BJ (cell line): ENCODE measurements around the gene EIF2D. TPM values are rescaled to one million over a fixed set of nuclear protein-coding genes. Genes with fewer than 3 reads are reported as not detected.

Experiments
- CTCF ChIA-PET: fragments of 350-600 bp; formaldehyde crosslinking; extraction: SDS; loops from one replicate; lab custom pipeline; 2021; ENCODE audit warnings: antibody characterized with exemption, inconsistent platforms; lab: Yijun Ruan, JAX
- POLR2A ChIA-PET: fragments of 300-600 bp; sonication (Branson Sonifier 250); formaldehyde crosslinking; extraction: SDS; loops from one replicate; lab custom pipeline; 2021; ENCODE audit warnings: antibody characterized with exemption; lab: Charles Lee
- DNase-seq: peaks from one replicate; pipeline ENCODE4 v3.0.0-alpha.2; 2011; ENCODE audit warnings: low read depth
- H3K27me3 ChIP-seq: 2 replicates; pipeline ENCODE4 v1.6.0; 2011; ENCODE audit warnings: low read length; ENCODE audit not compliant: control insufficient read depth, insufficient read depth
- H3K36me3 ChIP-seq: 2 replicates; pipeline ENCODE4 v1.5.1; 2011; ENCODE audit warnings: low read length; ENCODE audit not compliant: control insufficient read depth, insufficient read depth
- H3K4me3 ChIP-seq: 2 replicates; pipeline ENCODE4 v1.5.1; 2011; ENCODE audit warnings: low read depth, mild to moderate bottlenecking, control low read depth, low read length
- polyA plus RNA-seq: library from polyadenylated mRNA; depleted of rRNA; stranded (reverse); fragments of >200 nt; gene quantifications from 2 replicates; pipeline ENCODE4 v1.2.3, GENCODE V29; 2011
- TF ChIP-seq, protein P1 (sequence below): IDR thresholded peaks from 2 replicates; pipeline ENCODE4 v1.5.1; 2011; ENCODE audit warnings: low read depth, mild to moderate bottlenecking, control low read depth, inconsistent platforms, low read length, moderate library complexity; ENCODE audit not compliant: insufficient read depth

Gene EIF2D
- polyA plus RNA-seq, 1 experiment: 97.4 TPM

DNA sequence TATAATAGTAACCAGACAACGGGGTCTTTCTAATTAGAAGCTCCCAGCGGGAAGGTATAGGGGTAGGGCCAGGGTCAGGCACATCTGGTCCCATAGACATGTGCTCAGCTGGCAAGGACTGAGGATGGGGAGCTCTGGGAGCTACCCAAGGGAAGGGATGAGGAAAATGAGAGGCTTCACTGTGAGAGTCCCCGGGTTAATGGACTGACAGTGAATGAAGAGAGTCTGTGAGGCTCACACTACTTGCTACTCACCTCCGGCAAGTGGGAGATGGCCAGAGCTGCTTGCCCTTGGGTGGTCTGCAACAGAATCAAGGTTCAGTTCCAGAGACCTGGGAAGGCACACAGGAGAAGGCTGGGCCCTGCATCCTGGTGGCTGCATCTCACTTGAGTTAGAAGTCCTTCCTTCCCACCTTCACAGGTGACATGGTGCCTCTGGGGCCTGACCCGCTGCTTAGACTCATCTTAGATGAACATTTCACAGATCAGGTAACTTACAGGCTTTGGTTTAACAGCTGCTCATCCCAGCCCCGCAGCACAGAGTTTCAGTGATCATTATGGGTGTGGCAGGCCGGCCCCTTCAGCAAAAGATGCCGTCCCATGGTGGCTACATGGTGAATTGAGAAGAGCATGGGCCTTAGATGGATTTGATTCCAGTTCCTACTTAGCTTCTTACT lies 31.7 kb downstream of the EIF2D start:
- Histone ChIP-seq H3K36me3 (no peaks in the 10 kb centered on the region), H3K4me3 (no peak overlapping the region), H3K27me3 (no peaks in the 10 kb centered on the region)
- DNase-seq: no peak
- TF ChIP-seq, protein P1, sequence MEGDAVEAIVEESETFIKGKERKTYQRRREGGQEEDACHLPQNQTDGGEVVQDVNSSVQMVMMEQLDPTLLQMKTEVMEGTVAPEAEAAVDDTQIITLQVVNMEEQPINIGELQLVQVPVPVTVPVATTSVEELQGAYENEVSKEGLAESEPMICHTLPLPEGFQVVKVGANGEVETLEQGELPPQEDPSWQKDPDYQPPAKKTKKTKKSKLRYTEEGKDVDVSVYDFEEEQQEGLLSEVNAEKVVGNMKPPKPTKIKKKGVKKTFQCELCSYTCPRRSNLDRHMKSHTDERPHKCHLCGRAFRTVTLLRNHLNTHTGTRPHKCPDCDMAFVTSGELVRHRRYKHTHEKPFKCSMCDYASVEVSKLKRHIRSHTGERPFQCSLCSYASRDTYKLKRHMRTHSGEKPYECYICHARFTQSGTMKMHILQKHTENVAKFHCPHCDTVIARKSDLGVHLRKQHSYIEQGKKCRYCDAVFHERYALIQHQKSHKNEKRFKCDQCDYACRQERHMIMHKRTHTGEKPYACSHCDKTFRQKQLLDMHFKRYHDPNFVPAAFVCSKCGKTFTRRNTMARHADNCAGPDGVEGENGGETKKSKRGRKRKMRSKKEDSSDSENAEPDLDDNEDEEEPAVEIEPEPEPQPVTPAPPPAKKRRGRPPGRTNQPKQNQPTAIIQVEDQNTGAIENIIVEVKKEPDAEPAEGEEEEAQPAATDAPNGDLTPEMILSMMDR: no peak
- POLR2A ChIA-PET: no interaction called here
- CTCF ChIA-PET: interaction anchor here (0.6 to 2.5 kb wide), 11 partner anchors 14 to 109 kb away, joined by 3 to 22 read pairs (median 4); no protein-coding TSS in a partner anchor

DNA sequence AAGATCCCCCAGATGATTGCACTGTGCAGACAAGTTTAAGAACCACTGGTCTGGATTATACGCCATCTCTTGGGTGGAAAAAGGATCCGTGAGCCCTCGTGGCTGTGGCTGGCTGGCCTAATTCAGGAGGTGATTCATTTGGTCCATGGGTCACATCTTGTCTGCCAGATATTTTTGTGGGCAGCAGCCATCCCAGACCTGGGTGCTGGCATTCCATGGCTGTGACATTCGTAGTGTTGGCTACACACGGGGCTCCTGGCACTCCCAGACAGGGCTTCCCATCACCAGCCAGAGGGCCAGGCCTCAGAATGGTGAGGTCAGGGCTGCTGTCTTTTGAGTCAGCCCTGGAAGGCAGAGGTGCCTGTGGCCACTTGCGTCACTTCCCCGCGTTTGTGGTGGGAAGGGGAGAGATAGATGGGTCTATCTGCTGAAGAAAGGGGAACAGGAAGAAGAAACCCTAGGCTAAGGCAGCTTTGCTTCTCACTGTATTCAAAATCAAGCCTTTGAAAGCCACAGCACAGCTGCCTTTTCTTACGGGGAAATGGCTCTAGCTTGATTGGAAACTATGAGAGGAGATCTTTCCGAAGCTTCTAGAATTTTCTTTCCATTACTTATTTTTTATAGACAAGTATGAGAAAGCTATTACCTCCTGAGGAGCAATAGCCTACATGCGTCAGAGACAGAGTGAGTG lies 32.4 kb downstream of the EIF2D start:
- H3K36me3 ChIP-seq: no peaks in the 10 kb centered on the region
- no peak for DNase-seq
- CTCF ChIA-PET: interaction anchor here (0.7 to 2.5 kb wide), 9 partner anchors 13 to 100 kb away, joined by 3 to 22 read pairs (median 4); no protein-coding TSS in a partner anchor
- H3K27me3 ChIP-seq: no peaks in the 10 kb centered on the region
- H3K4me3 ChIP-seq: no peak overlapping the region
- TF ChIP-seq, protein P1: no peak
- POLR2A ChIA-PET: no interaction called here

DNA sequence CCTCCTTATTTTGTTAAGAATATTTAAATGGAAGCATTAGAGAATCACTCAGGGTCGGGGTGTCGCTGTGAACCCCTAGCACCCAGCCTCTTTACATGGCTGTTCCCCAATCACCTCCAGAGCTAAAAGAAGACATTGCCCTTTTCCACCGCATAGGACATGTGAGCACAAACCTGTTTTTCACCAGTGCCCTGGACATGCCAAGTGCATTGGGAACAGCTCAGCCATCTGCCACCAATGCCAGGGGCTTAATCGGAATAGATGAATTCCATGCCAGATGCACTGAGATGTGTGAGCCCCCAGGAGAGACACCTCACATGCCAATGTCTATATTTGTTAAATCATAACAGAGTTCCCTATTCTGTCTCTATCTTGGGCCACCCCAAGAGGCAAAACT lies 33.3 kb downstream of the EIF2D start:
- no peak overlapping the region for H3K4me3 ChIP-seq
- ChIA-PET CTCF (interaction anchor here (0.7 to 2.3 kb wide), 4 partner anchors 11 to 100 kb away, joined by 3 to 8 read pairs (median 4); no protein-coding TSS in a partner anchor), POLR2A (no interaction called here)
- DNase-seq: no peak
- H3K27me3 ChIP-seq: no peaks in the 10 kb centered on the region
- no peaks in the 10 kb centered on the region for H3K36me3 ChIP-seq
- TF ChIP-seq, protein P1: no peak

DNA sequence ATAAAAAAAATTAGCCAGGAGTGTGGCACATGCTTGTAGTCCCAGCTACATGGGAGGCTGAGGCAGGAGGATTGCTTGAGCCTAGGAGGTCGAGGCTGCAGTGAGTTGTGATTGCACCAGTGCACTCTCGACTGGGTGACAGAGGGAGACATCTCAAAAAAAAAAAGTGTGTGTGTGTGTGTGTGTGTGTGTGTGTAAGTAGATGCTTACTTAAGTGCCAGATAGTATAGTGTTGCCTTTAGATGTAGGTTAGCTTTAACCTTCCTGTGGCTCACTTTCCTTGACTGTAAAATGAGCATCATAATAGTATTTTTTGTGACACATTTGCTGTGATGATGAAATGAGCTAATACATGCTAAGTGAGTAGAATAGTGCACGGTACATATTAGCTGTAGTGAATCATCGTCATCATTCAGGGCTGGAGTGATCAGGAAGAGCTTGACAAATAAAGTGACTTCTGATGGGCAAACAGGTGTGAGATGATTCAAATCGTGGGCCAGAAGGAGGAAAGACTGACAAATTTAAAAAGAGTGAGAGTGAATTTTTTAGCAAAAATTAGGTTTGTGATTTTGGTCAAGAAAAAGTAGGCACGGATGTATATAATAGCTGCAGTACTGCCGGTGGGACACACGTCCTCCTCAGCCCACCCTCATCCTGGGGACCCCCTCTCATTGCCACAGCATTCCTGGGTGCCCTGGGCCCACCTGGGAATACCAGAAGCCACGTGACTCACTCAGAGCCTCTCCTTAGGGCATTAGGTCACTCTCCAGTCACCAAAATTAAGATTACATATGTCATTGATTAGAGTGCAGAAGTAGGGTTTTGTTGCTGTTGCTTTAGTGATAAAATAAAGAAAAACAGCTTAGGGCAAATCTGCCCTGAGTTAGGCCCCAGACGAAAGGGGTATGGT lies 33.9 kb downstream of the EIF2D start:
- ChIA-PET POLR2A (no interaction called here), CTCF (interaction anchor here (1.1 to 2.3 kb wide), 4 partner anchors 10 to 99 kb away, joined by 3 to 8 read pairs (median 6); no protein-coding TSS in a partner anchor)
- DNase-seq: no peak

More for the DNA sequence above, 33.9 kb downstream of the EIF2D start:
- Histone ChIP-seq H3K36me3 (no peaks in the 10 kb centered on the region), H3K27me3 (no peaks in the 10 kb centered on the region), H3K4me3 (no peak overlapping the region)
- TF ChIP-seq, protein P1: no peak
